Activated T-cell treated with anti-CD3 and anti-CD28 coated beads for 1 hour (primary cell): ENCODE data around the gene CFAP251.

Experiments
- DNase-seq: peaks from one replicate; pipeline ENCODE4 v3.0.0-alpha.2; 2020; ENCODE audit warnings: low read depth

CFAP251 gene

GRCh38 chr12:121946313-121947025, 28.1 kb downstream of the CFAP251 start:
- DNase-seq, result no peak

GRCh38 chr12:121947981-121948380, 29.6 kb downstream of the CFAP251 start:
- no peak for DNase-seq

- DNase-seq, result no peak
Measured at GRCh38 chr12:121949648-121950397, 31.4 kb downstream of the CFAP251 start.

GRCh38 chr12:121953117-121953692, 34.8 kb downstream of the CFAP251 start:
- no peak for DNase-seq

GRCh38 chr12:121953695-121954094, 35.3 kb downstream of the CFAP251 start:
- no peak for DNase-seq

- no peak for DNase-seq
Measured at GRCh38 chr12:121955258-121956237, 37.2 kb downstream of the CFAP251 start.

- no peak for DNase-seq
Measured at GRCh38 chr12:121957861-121958515, 39.6 kb downstream of the CFAP251 start.

GRCh38 chr12:121958541-121959240, 40.3 kb downstream of the CFAP251 start:
- no peak for DNase-seq

- no peak for DNase-seq
Measured at GRCh38 chr12:121960541-121960940, 42.1 kb downstream of the CFAP251 start.

- no peak for DNase-seq
Measured at GRCh38 chr12:121961195-121961879, 42.9 kb downstream of the CFAP251 start.

GRCh38 chr12:121963341-121964018, 45.1 kb downstream of the CFAP251 start:
- DNase-seq, result no peak

GRCh38 chr12:121964813-121965643, 46.6 kb downstream of the CFAP251 start:
- no peak for DNase-seq

GRCh38 chr12:121966959-121967358, 48.6 kb downstream of the CFAP251 start:
- no peak for DNase-seq

GRCh38 chr12:121968876-121969275, 50.5 kb downstream of the CFAP251 start:
- DNase-seq, result no peak

- no peak for DNase-seq
Measured at GRCh38 chr12:121969726-121970125, 51.3 kb downstream of the CFAP251 start.

- DNase-seq, result no peak
Measured at GRCh38 chr12:121970581-121971300, 52.3 kb downstream of the CFAP251 start.

- no peak for DNase-seq
Measured at GRCh38 chr12:121974026-121974985, 55.9 kb downstream of the CFAP251 start.
